Sigmoid colon (tissue), 4 donors: ENCODE measurements around the gene POMC.

ENCODE experiments used
- CTCF ChIP-seq, 4 experiments: fragments of 450-650 bp in 3 of 4; fragments of 200-600 bp in 1 of 4; IDR thresholded peaks; one replicate each; pipeline ENCODE4 v1.5.1; 2016 to 2019; ENCODE audit warnings: antibody characterized with exemption in 4 of 4, mild to moderate bottlenecking in 3 of 4, moderate library complexity in 2 of 4
- POLR2A ChIP-seq, 2 donors: fragments of 450-650 bp; IDR thresholded peaks; one replicate each; pipeline ENCODE4 v1.6.1; 2016; ENCODE audit warnings: antibody characterized with exemption in 2 of 2, mild to moderate bottlenecking in 2 of 2, moderate library complexity in 2 of 2
- POLR2AphosphoS5 ChIP-seq, 4 donors: sonication (generic); formaldehyde crosslinking; IDR thresholded peaks; one replicate each; pipeline ENCODE4 v1.6.1; 2017; ENCODE audit warnings: antibody characterized with exemption in 4 of 4

DNA sequence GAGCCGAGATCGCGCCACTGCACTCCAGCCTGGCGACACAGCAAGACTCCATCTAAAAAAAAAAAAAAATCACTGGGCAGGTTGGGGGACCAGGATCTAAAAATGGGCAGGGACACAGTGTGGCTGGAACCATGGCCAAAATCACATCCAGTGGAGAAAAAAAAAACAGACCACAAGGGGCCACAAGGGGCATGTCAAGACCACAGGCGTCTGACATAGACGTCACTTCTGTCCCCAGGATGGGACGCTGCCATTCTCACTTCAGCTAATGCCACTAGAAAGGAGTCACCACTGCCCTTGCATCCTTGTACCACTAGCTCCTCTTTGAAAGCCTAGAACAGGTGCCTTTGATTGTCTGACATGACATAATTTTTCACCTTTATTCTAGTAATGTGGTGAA is 2.5 kb upstream of the POMC start:
- TF ChIP-seq CTCF (IDR thresholded peaks at IDR 0.05) (no peak), POLR2AphosphoS5 (IDR thresholded peaks at IDR 0.05) (no peak), POLR2A (IDR thresholded peaks at IDR 0.05) (no peak)
